GM12878 (cell line): ENCODE measurements around the gene ZNF827. TPM values are rescaled to one million over a fixed set of nuclear protein-coding genes. Genes with fewer than 3 reads are reported as not detected.

Experiments
- BHLHE40 ChIP-seq, 2 experiments: fragments of 450-650 bp in 1 of 2; IDR thresholded peaks; 2 replicates each; pipeline ENCODE4 v1.6.1; 2011 to 2017; ENCODE audit warnings: low read depth in 2 of 2, borderline replicate concordance in 1 of 2, improper control_type of control experiment in 1 of 2, low read length in 1 of 2, mild to moderate bottlenecking in 1 of 2
- CBFB ChIP-seq: IDR thresholded peaks from 2 replicates; pipeline ENCODE4 v1.6.1; 2016; ENCODE audit warnings: antibody characterized with exemption, low read depth
- CBX5 ChIP-seq: sonication (generic); IDR thresholded peaks from 2 replicates; pipeline ENCODE4 v1.6.1; 2016; ENCODE audit warnings: low read depth, moderate library complexity, mild to moderate bottlenecking, inconsistent platforms
- CHD2 ChIP-seq: IDR thresholded peaks from 2 replicates; pipeline ENCODE4 v1.6.1; 2011; ENCODE audit warnings: low read depth, low read length, improper control_type of control experiment, borderline replicate concordance
- DPF2 ChIP-seq: fragments of 450-650 bp; IDR thresholded peaks from 2 replicates; pipeline ENCODE4 v1.6.1; 2017; ENCODE audit warnings: mild to moderate bottlenecking
- HCFC1 ChIP-seq: fragments of 150-350 bp; IDR thresholded peaks from 2 replicates; pipeline ENCODE4 v1.6.1; 2014; ENCODE audit warnings: low read length
- HDGF ChIP-seq: fragments of 450-650 bp; IDR thresholded peaks from 2 replicates; pipeline ENCODE4 v1.6.1; 2016; ENCODE audit warnings: antibody characterized with exemption
- IKZF2 ChIP-seq, 2 experiments: fragments of 450-650 bp; IDR thresholded peaks; 2 replicates each; pipeline ENCODE4 v1.6.1; 2017; ENCODE audit warnings: mild to moderate bottlenecking in 2 of 2, moderate library complexity in 2 of 2
- LARP7 ChIP-seq: fragments of 450-650 bp; IDR thresholded peaks from 2 replicates; pipeline ENCODE4 v1.6.1; 2017; ENCODE audit warnings: mild to moderate bottlenecking
- MEF2B ChIP-seq: fragments of 450-650 bp; IDR thresholded peaks from 2 replicates; pipeline ENCODE4 v1.6.1; 2018; ENCODE audit warnings: mild to moderate bottlenecking, moderate library complexity; ENCODE audit not compliant: partially characterized antibody, poor library complexity, severe bottlenecking
- POU2F2 ChIP-seq: IDR thresholded peaks from 3 replicates; pipeline ENCODE4 v1.6.1; 2011; ENCODE audit warnings: low read depth, mild to moderate bottlenecking, low read length, borderline replicate concordance
- RUNX3 ChIP-seq: IDR thresholded peaks from 2 replicates; pipeline ENCODE4 v1.6.1; 2012; ENCODE audit warnings: low read length, inconsistent platforms
- SPI1 ChIP-seq: IDR thresholded peaks from 2 replicates; pipeline ENCODE4 v1.6.1; 2011; ENCODE audit warnings: low read depth, mild to moderate bottlenecking, low read length, moderate library complexity, borderline replicate concordance; ENCODE audit not compliant: insufficient read depth
- SREBF1 ChIP-seq: IDR thresholded peaks from 2 replicates; pipeline ENCODE4 v1.6.1; 2012; ENCODE audit warnings: mild to moderate bottlenecking, low read length
- SRF ChIP-seq, 2 experiments: IDR thresholded peaks; 2 replicates each; pipeline ENCODE4 v1.6.1; 2011; ENCODE audit warnings: low read depth in 2 of 2, low read length in 2 of 2, mild to moderate bottlenecking in 1 of 2, moderate library complexity in 1 of 2
- SUZ12 ChIP-seq: fragments of 200-600 bp; sonication (generic); IDR thresholded peaks from one replicate; pipeline ENCODE4 v1.6.1; 2018; ENCODE audit warnings: antibody characterized with exemption, mild to moderate bottlenecking; ENCODE audit not compliant: unreplicated experiment
- TBL1XR1 ChIP-seq: IDR thresholded peaks from 2 replicates; pipeline ENCODE4 v1.6.1; 2012; ENCODE audit warnings: low read depth, low read length, improper control_type of control experiment
- TCF12 ChIP-seq: IDR thresholded peaks from 2 replicates; pipeline ENCODE4 v1.6.1; 2011; ENCODE audit warnings: low read depth, mild to moderate bottlenecking, low read length
- ZNF217 ChIP-seq: fragments of 450-650 bp; IDR thresholded peaks from 2 replicates; pipeline ENCODE4 v1.6.1; 2017; ENCODE audit warnings: antibody characterized with exemption, mild to moderate bottlenecking
- ZNF622 ChIP-seq: fragments of 450-650 bp; IDR thresholded peaks from 2 replicates; pipeline ENCODE4 v1.6.1; 2017; ENCODE audit warnings: mild to moderate bottlenecking, inconsistent platforms
- polyA plus RNA-seq, 11 experiments: library from polyadenylated mRNA; depleted of rRNA in 4 of 11; unstranded in 6 of 11; stranded (reverse) in 5 of 11; fragments of >200 nt; fragmentation: Nextera tagmentation in 4 of 11; fragmentation: Illumina TruSeq in 1 of 11; extraction: Ambion mirVana in 4 of 11; extraction: Trizol in 1 of 11; gene quantifications; 1 replicate in 1 of 11; 2 replicates in 10 of 11; pipeline versions ENCODE4 v1.2.1 to v1.2.3, GENCODE V29; 2011 to 2016; ENCODE audit warnings: inconsistent platforms in 2 of 11, missing spikeins in 2 of 11, low read depth in 1 of 11
- total RNA-seq, 4 experiments: library from RNA; depleted of rRNA in 3 of 4; stranded (reverse); fragments of >200 nt in 3 of 4; fragmentation: Illumina TruSeq in 1 of 4; extraction: Trizol in 1 of 4; gene quantifications; 2 replicates each; pipeline versions ENCODE4 v1.2.1 to v1.2.3, GENCODE V29; 2013 to 2021
- TF ChIP-seq, protein P1 (sequence below): IDR thresholded peaks from 2 replicates; pipeline ENCODE4 v1.6.1; 2011; ENCODE audit warnings: borderline replicate concordance, low read depth, mild to moderate bottlenecking, moderate library complexity, mixed read lengths, low read length; ENCODE audit not compliant: insufficient read depth; ENCODE audit errors: extremely low read length
- TF ChIP-seq, protein P2 (sequence below): fragments of 450-650 bp; IDR thresholded peaks from 2 replicates; pipeline ENCODE4 v1.6.1; 2017; ENCODE audit warnings: mild to moderate bottlenecking, low read depth, inconsistent platforms; ENCODE audit not compliant: poor library complexity, severe bottlenecking
- TF ChIP-seq, protein P3 (sequence below): IDR thresholded peaks from 2 replicates; pipeline ENCODE4 v1.6.1; 2012; ENCODE audit warnings: low read depth, low read length, improper control_type of control experiment
- TF ChIP-seq, protein P4 (sequence below): fragments of 450-650 bp; formaldehyde crosslinking; IDR thresholded peaks from 2 replicates; pipeline ENCODE4 v1.4.0; 2022; ENCODE audit warnings: mild to moderate bottlenecking, moderate library complexity
- TF ChIP-seq, protein P5 (sequence below): fragments of 450-650 bp; IDR thresholded peaks from 2 replicates; pipeline ENCODE4 v1.6.1; 2014; ENCODE audit warnings: mild to moderate bottlenecking

ZNF827 gene
- total and polyA plus RNA-seq, 10 of the 15 experiments (the other 5 are each of a cell fraction or from before 2014, with no cell fraction given), result 3.8 to 31.5 (median 13.6) TPM

DNA sequence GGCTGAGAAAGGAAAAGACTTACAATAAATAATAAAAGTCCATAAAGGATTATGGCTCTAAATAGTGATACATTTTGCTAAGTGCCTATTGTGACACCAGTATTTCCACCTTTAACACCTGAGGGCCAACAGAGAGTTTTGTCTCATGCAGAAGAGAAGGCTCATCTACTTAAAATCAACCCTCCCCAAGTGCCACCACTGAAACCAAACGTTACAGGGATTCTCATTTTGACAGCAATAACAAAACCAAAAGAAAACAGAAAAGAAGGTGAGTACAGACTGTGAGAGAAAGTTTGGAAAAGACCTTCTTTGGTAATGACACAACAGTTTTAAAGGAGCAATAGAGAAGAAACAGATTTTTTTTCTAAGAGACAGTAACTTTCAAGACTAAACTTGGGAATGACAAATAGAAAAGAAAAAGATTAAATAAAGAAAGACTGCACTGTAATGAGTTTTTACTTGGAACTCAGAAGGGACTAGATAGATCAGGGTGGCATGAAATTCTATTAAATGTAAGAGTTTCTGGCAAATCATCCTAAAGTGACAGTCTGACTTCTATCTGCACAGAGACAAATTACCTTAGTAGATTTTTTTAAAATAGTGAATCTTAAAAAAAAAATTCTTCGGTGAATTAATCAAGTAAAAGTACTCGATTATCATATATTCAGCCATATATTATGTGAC is 109.7 kb downstream of the ZNF827 start (continued):
- no peak for TF ChIP-seq CHD2
- TF ChIP-seq, protein P1, sequence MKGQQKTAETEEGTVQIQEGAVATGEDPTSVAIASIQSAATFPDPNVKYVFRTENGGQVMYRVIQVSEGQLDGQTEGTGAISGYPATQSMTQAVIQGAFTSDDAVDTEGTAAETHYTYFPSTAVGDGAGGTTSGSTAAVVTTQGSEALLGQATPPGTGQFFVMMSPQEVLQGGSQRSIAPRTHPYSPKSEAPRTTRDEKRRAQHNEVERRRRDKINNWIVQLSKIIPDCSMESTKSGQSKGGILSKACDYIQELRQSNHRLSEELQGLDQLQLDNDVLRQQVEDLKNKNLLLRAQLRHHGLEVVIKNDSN, result no peak
- no peak for TF ChIP-seq HDGF
- no peak for TF ChIP-seq CBX5
- TF ChIP-seq TCF12, result no peak
- no peak for TF ChIP-seq SREBF1
- TF ChIP-seq MEF2B, result no peak
- peak; percentile 24 to 52; a peak in 2 of 4 replicates for TF ChIP-seq BHLHE40 (IDR thresholded peaks at IDR 0.05; ENCODE audit: borderline replicate concordance in 1 of 2, low read depth in 2 of 2, low read length in 1 of 2)
- TF ChIP-seq SPI1, result no peak
- TF ChIP-seq, protein P2, sequence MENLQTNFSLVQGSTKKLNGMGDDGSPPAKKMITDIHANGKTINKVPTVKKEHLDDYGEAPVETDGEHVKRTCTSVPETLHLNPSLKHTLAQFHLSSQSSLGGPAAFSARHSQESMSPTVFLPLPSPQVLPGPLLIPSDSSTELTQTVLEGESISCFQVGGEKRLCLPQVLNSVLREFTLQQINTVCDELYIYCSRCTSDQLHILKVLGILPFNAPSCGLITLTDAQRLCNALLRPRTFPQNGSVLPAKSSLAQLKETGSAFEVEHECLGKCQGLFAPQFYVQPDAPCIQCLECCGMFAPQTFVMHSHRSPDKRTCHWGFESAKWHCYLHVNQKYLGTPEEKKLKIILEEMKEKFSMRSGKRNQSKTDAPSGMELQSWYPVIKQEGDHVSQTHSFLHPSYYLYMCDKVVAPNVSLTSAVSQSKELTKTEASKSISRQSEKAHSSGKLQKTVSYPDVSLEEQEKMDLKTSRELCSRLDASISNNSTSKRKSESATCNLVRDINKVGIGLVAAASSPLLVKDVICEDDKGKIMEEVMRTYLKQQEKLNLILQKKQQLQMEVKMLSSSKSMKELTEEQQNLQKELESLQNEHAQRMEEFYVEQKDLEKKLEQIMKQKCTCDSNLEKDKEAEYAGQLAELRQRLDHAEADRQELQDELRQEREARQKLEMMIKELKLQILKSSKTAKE, result no peak
- TF ChIP-seq, protein P3, sequence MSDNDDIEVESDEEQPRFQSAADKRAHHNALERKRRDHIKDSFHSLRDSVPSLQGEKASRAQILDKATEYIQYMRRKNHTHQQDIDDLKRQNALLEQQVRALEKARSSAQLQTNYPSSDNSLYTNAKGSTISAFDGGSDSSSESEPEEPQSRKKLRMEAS, result no peak
- peak; percentile 93 for TF ChIP-seq RUNX3
- no peak for TF ChIP-seq LARP7
- no peak for TF ChIP-seq ZNF622
- no peak for TF ChIP-seq ZNF217
- TF ChIP-seq DPF2, result no peak
- TF ChIP-seq, protein P4, sequence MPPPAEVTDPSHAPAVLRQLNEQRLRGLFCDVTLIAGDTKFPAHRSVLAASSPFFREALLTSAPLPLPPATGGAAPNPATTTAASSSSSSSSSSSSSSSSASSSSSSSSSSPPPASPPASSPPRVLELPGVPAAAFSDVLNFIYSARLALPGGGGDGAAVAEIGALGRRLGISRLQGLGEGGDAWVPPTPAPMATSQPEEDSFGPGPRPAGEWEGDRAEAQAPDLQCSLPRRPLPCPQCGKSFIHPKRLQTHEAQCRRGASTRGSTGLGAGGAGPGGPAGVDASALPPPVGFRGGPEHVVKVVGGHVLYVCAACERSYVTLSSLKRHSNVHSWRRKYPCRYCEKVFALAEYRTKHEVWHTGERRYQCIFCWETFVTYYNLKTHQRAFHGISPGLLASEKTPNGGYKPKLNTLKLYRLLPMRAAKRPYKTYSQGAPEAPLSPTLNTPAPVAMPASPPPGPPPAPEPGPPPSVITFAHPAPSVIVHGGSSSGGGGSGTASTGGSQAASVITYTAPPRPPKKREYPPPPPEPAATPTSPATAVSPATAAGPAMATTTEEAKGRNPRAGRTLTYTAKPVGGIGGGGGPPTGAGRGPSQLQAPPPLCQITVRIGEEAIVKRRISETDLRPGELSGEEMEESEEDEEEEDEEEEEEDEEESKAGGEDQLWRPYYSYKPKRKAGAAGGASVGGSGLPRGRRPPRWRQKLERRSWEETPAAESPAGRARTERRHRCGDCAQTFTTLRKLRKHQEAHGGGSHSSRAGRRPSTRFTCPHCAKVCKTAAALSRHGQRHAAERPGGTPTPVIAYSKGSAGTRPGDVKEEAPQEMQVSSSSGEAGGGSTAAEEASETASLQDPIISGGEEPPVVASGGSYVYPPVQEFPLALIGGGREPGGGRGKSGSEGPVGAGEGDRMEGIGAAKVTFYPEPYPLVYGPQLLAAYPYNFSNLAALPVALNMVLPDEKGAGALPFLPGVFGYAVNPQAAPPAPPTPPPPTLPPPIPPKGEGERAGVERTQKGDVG (CRISPR knock-in tag), result no peak
- TF ChIP-seq SRF (IDR thresholded peaks at IDR 0.05; ENCODE audit: low read depth in 2 of 2, low read length in 2 of 2), result no peak
- no peak for TF ChIP-seq SUZ12
- TF ChIP-seq, protein P5, sequence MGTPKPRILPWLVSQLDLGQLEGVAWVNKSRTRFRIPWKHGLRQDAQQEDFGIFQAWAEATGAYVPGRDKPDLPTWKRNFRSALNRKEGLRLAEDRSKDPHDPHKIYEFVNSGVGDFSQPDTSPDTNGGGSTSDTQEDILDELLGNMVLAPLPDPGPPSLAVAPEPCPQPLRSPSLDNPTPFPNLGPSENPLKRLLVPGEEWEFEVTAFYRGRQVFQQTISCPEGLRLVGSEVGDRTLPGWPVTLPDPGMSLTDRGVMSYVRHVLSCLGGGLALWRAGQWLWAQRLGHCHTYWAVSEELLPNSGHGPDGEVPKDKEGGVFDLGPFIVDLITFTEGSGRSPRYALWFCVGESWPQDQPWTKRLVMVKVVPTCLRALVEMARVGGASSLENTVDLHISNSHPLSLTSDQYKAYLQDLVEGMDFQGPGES, result no peak
- TF ChIP-seq CBFB, result peak; percentile 61; the same call in 1 of the 2 replicates
- no peak for TF ChIP-seq POU2F2
- no peak for TF ChIP-seq TBL1XR1
- TF ChIP-seq HCFC1, result no peak
- TF ChIP-seq IKZF2 (IDR thresholded peaks at IDR 0.05), result peak; percentile 89 to 92
